Cardiac septum (tissue), 1 donor: ENCODE results near the gene TP73. TPM values are rescaled to one million over a fixed set of nuclear protein-coding genes. Genes with fewer than 3 reads are reported as not detected.

Experiments used
- DNase-seq: peaks from one replicate; pipeline ENCODE4 v3.0.0-alpha.2; 2020; ENCODE audit warnings: low spot score
- intact Hi-C: fragments of 100-400 bp; cut with DNase I; formaldehyde crosslinking; loops from one replicate; pipeline ENCODE4 v1.14.0; 2022
- total RNA-seq: library from RNA; stranded (reverse); fragmentation: NEBNext Ultra II Directional; extraction: Animal tissue kit (Norgen Biotek cat#: 25700); gene quantifications from one replicate; pipeline ENCODE4 v1.2.1, GENCODE V29; 2021
- donor health status: DM: no; HTN: no; CAD: no.

Gene TP73
- total RNA-seq, 1 donor from 2014 or later = 0.30 TPM

GRCh38 chr1:3679799-3680453 lies 27.6 kb downstream of the TP73 start:
- DNase-seq = no peak
- intact Hi-C loops = no loop called here

GRCh38 chr1:3680488-3681230 lies 28.3 kb downstream of the TP73 start:
- intact Hi-C loops = no loop called here
- DNase-seq = no peak

- intact Hi-C loops = no loop called here
- DNase-seq = no peak
Measured at GRCh38 chr1:3681231-3681897, 29.0 kb downstream of the TP73 start.

GRCh38 chr1:3681898-3682806 lies 29.8 kb downstream of the TP73 start:
- no peak for DNase-seq
- intact Hi-C loops = no loop called here

- intact Hi-C loops = no loop called here
- no peak for DNase-seq
Measured at GRCh38 chr1:3683197-3683596, 30.9 kb downstream of the TP73 start.

- intact Hi-C loops = no loop called here
- no peak for DNase-seq
Measured at GRCh38 chr1:3683992-3684391, 31.7 kb downstream of the TP73 start.

- intact Hi-C loops = no loop called here
Measured at GRCh38 chr1:3685222-3685621, 32.9 kb downstream of the TP73 start.

GRCh38 chr1:3685906-3686305 lies 33.6 kb downstream of the TP73 start:
- intact Hi-C loops = no loop called here
- DNase-seq = no peak

More at GRCh38 chr1:3685222-3685621, 32.9 kb downstream of the TP73 start:
- DNase-seq = no peak

GRCh38 chr1:3687504-3687903 lies 35.2 kb downstream of the TP73 start:
- intact Hi-C loops = no loop called here
- no peak for DNase-seq

GRCh38 chr1:3688356-3689137 lies 36.2 kb downstream of the TP73 start:
- intact Hi-C loops = no loop called here
- DNase-seq = no peak

- no peak for DNase-seq
- intact Hi-C loops = no loop called here
Measured at GRCh38 chr1:3689138-3689750, 36.9 kb downstream of the TP73 start.

GRCh38 chr1:3690282-3691065 lies 38.2 kb downstream of the TP73 start:
- intact Hi-C loops = no loop called here
- DNase-seq = no peak

- intact Hi-C loops = no loop called here
- no peak for DNase-seq
Measured at GRCh38 chr1:3691421-3692204, 39.3 kb downstream of the TP73 start.

- no peak for DNase-seq
- intact Hi-C loops = no loop called here
Measured at GRCh38 chr1:3692598-3692997, 40.3 kb downstream of the TP73 start.

- no peak for DNase-seq
- intact Hi-C loops = no loop called here
Measured at GRCh38 chr1:3693321-3693720, 41.0 kb downstream of the TP73 start.

- DNase-seq = peak; percentile 80
- intact Hi-C loops = loop anchor here (1.0 kb wide), 1 partner anchor 29 kb away; no protein-coding TSS in a partner anchor
Measured at GRCh38 chr1:3695326-3696217, 43.3 kb downstream of the TP73 start.
